Small intestine (tissue), 7 donors: ENCODE data around the gene CDK13. TPM values are rescaled to one million over a fixed set of nuclear protein-coding genes. Genes with fewer than 3 reads are reported as not detected.
A peak's percentile ranks its signal among the peaks of the same experiment; 100 is the strongest.
"Not testable (repeated sequence)": the region's sequence is repeated elsewhere in the genome, so short reads cannot be mapped to it uniquely, and the experiment has no call there.

Source experiments
- DNase-seq, 2 donors: peaks; one replicate each; pipeline versions ENCODE4 v3.0.0 to v3.0.0-alpha.2; 2013
- FAIRE-seq: peaks from 2 replicates; lab custom pipeline; 2012; peaks lifted over from hg19 to GRCh38; lab: Jason Lieb, UNC
- H3K27ac ChIP-seq, 3 donors: one replicate each; pipeline ENCODE4 v1.5.1; 2013; ENCODE audit warnings: low read length in 2 of 3, mild to moderate bottlenecking in 2 of 3, control low read depth in 1 of 3, inconsistent platforms in 1 of 3, low read depth in 1 of 3, moderate library complexity in 1 of 3
- H3K27me3 ChIP-seq, 3 donors: one replicate each; pipeline ENCODE4 v1.6.1; 2013; ENCODE audit warnings: low read length in 3 of 3, inconsistent platforms in 1 of 3; ENCODE audit not compliant: control insufficient read depth in 3 of 3, insufficient read depth in 3 of 3
- H3K36me3 ChIP-seq, 3 donors: one replicate each; pipeline ENCODE4 v1.6.1; 2013; ENCODE audit warnings: low read length in 3 of 3, inconsistent platforms in 1 of 3, low read depth in 1 of 3, mild to moderate bottlenecking in 1 of 3, moderate library complexity in 1 of 3; ENCODE audit not compliant: control insufficient read depth in 3 of 3, insufficient read depth in 2 of 3
- H3K4me1 ChIP-seq, 3 donors: one replicate each; pipeline ENCODE4 v1.6.1; 2013; ENCODE audit warnings: low read length in 2 of 3, inconsistent platforms in 1 of 3, low read depth in 1 of 3, mild to moderate bottlenecking in 1 of 3, moderate library complexity in 1 of 3; ENCODE audit not compliant: control insufficient read depth in 3 of 3, insufficient read depth in 2 of 3
- H3K4me3 ChIP-seq, 3 donors: one replicate each; pipeline ENCODE4 v1.5.1; 2013; ENCODE audit warnings: low read length in 3 of 3, control low read depth in 1 of 3, inconsistent platforms in 1 of 3, low read depth in 1 of 3, mild to moderate bottlenecking in 1 of 3, moderate library complexity in 1 of 3
- H3K9me3 ChIP-seq, 2 donors: one replicate each; pipeline ENCODE4 v1.6.1; 2013; ENCODE audit warnings: low read depth in 1 of 2, low read length in 1 of 2; ENCODE audit not compliant: control insufficient read depth in 2 of 2, insufficient read depth in 1 of 2
- WGBS, 3 donors: extraction: QIAGEN DNeasy Blood & Tissue Kit; methylation state at CpG; one replicate each; pipeline ENCODE4 v1.1.7; 2013; 5-methylcytosine and 5-hydroxymethylcytosine counted together
- polyA plus RNA-seq, 4 donors: library from polyadenylated mRNA; stranded (reverse) in 3 of 4; unstranded in 1 of 4; fragments of 200-250 nt in 3 of 4; fragments of 120-200 nt in 1 of 4; gene quantifications; one replicate each; pipeline versions ENCODE4 v1.2.1 to v1.2.3, GENCODE V29; 2013
- donor health status: healthy with polysubstance abuse.
- donor health status: control.
- donor health status: control.
- donor health status: Bipolar disorder and iron deficiency.
- donor health status: healthy.

Gene CDK13
- polyA plus RNA-seq, 4 donors: 10.3 to 51.1 (median 14.4) TPM

- peak; percentile 8 to 32 for DNase-seq
- H3K27me3 ChIP-seq, H3K36me3 ChIP-seq, H3K27ac ChIP-seq, H3K9me3 ChIP-seq, H3K4me1 ChIP-seq, FAIRE-seq, H3K4me3 ChIP-seq: not testable (repeated sequence)
- WGBS, 3 donors: 71 to 84% (median 81%) methylated on average over 14 of the region's 14 CpGs
Observed at GRCh38 chr7:40122100-40122939, 172.3 kb downstream of the CDK13 start.

- Histone ChIP-seq H3K27ac (no peak overlapping the region), H3K36me3 (peaks cover 0 to 10% (median 0%) of the 10 kb centered on the region in 3 donors), H3K27me3 (no peaks in the 10 kb centered on the region), H3K9me3 (no peaks in the 10 kb centered on the region), H3K4me1 (no peaks in the 10 kb centered on the region), H3K4me3 (no peak overlapping the region)
- FAIRE-seq (no peak), DNase-seq (no peak)
- 90 to 98% (median 98%) methylated on average over 2 of the region's 2 CpGs for WGBS, 3 donors
Observed at GRCh38 chr7:40122940-40123254, 172.8 kb downstream of the CDK13 start.

DNA sequence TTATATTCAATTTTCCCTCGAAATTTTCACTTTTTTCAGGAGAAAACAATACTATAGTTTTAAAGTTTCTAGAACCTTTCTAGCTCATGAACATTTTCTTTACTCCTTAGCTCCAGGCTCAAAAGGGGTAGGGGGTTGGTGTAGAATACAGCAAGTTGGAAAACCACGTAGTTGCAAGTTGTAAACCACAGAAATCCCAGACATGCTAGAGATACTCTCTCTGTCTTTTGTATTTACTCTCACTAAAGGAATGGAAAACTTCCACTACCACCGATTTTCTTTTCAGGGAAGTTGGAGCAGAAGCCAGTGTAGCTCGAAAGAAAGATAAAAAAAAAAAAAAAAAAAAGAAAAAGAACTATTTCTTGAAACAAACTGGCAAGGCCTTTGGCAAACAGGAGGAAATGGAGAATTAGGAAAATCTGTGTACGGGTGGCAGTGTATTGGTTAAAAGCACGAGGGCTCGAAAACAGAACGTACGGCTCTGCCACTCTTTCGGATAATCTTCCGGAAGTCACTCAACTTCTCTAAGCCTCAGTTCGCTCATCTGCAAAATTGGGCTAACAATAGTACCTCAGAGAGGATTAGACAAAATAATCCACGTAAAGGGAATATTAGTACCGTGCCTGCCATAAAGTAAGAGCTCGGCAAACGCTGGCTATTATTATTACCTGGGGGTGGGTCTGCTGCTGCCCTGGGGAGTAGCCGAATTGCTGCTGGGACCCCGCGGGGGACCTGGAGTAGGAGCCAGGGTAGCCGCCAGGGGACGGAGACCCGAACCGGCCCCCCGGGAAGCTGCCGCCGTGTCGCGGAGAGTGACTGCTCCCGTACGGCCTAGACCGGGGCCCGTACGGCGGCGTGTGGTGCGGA is 183.7 kb downstream of the CDK13 start:
- no peak for FAIRE-seq
- DNase-seq: peak; percentile 10 to 30
- H3K4me3 ChIP-seq: peak overlapping the region; percentile 78 to 97 (median 84)
- H3K27me3 ChIP-seq: peaks cover 0 to 3% (median 0%) of the 10 kb centered on the region in 3 donors
- H3K4me1 ChIP-seq: peaks cover 0 to 3% (median 0%) of the 10 kb centered on the region in 3 donors
- H3K36me3 ChIP-seq: peaks cover 0 to 8% (median 0%) of the 10 kb centered on the region in 3 donors
- 0 to 1% (median 1%) methylated on average over 33 to 36 of the region's 36 CpGs for WGBS, 3 donors
- H3K27ac ChIP-seq: peak overlapping the region; percentile 49 to 94 (median 87)
- no peaks in the 10 kb centered on the region for H3K9me3 ChIP-seq

- peaks cover 0 to 3% (median 0%) of the 10 kb centered on the region in 3 donors for H3K4me1 ChIP-seq
- WGBS, 3 donors: 0 to 1% (median 1%) methylated on average over 50 to 75 of the region's 75 CpGs
- FAIRE-seq: no peak
- DNase-seq: peak; percentile 84 to 95
- peaks cover 0 to 8% (median 0%) of the 10 kb centered on the region in 3 donors for H3K36me3 ChIP-seq
- H3K27me3 ChIP-seq: peaks cover 0 to 3% (median 0%) of the 10 kb centered on the region in 3 donors
- H3K9me3 ChIP-seq: no peaks in the 10 kb centered on the region
- H3K27ac ChIP-seq: peak within 1 kb of the TSS; percentile 49 to 94 (median 87)
- H3K4me3 ChIP-seq: peak within 1 kb of the TSS; percentile 78 to 97 (median 84)
Observed at GRCh38 chr7:40134428-40135316, 184.6 kb downstream of the CDK13 start, which contains the start of the genes MPLKIP and SUGCT. Gene MPLKIP (minus strand): TSS chr7:40134622. CDS start chr7:40134567, 55 bp downstream. Gene SUGCT (plus strand): TSS chr7:40135005.

DNA sequence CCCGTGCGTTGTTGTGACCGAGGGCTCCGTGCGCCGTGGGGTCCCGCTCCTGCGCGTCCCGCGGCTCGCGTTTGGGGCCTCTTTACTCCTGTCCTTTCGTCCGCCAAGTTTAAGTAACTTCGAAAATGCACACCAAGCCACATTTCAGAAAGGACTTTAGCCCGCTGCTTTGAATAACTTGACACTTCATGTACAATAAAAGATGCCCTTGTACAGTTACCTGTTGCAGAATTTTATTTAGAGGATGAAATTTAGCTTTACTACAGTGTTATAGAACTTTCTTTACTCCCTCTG is 185.2 kb downstream of the CDK13 start:
- peak overlapping the region in 2 of 3 donors; percentile 17 to 66 for H3K27ac ChIP-seq
- no peak for FAIRE-seq
- peak overlapping the region; percentile 78 to 97 (median 84) for H3K4me3 ChIP-seq
- no peaks in the 10 kb centered on the region for H3K9me3 ChIP-seq
- H3K36me3 ChIP-seq: peaks cover 0 to 8% (median 0%) of the 10 kb centered on the region in 3 donors
- peaks cover 0 to 3% (median 0%) of the 10 kb centered on the region in 3 donors for H3K4me1 ChIP-seq
- H3K27me3 ChIP-seq: peaks cover 0 to 3% (median 0%) of the 10 kb centered on the region in 3 donors
- WGBS, 3 donors: 4 to 9% (median 6%) methylated on average over 17 of the region's 17 CpGs
- peak in 1 of 2 donors; percentile 27 for DNase-seq

- DNase-seq (no peak), FAIRE-seq (no peak)
- Histone ChIP-seq H3K4me3 (no peak overlapping the region), H3K9me3 (no peaks in the 10 kb centered on the region), H3K27ac (no peak overlapping the region), H3K36me3 (peaks cover 0 to 2% (median 0%) of the 10 kb centered on the region in 3 donors), H3K4me1 (peaks cover 0 to 3% (median 0%) of the 10 kb centered on the region in 3 donors), H3K27me3 (peaks cover 0 to 3% (median 0%) of the 10 kb centered on the region in 3 donors)
- WGBS, 3 donors: 86 to 96% (median 91%) methylated on average over 2 of the region's 2 CpGs
Observed at GRCh38 chr7:40137563-40137962, 187.5 kb downstream of the CDK13 start.

DNA sequence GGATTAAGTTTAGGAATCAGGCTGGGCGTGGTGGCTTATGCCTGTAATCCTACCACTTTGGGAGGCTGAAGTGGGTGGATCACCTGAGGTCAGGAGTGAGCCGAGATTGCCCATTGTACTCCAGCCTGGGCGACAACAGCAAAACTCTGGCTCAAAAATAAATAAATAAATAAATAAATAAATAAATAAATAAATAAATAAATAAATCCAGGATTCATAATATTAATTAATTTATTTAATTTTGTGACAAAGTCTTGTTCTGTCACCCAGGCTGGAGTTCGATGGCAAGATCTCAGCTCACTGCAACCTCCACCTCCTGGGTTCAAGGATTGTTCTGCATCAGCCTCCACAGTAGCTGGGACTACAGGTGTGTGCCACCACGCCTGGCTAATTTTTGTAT is 188.9 kb downstream of the CDK13 start:
- H3K27ac ChIP-seq: no peak overlapping the region
- peaks cover 0 to 3% (median 0%) of the 10 kb centered on the region in 3 donors for H3K27me3 ChIP-seq
- H3K9me3 ChIP-seq: no peaks in the 10 kb centered on the region
- peaks cover 0 to 2% (median 0%) of the 10 kb centered on the region in 3 donors for H3K36me3 ChIP-seq
- 86 to 89% (median 88%) methylated on average over 5 of the region's 5 CpGs for WGBS, 3 donors
- H3K4me3 ChIP-seq: no peak overlapping the region
- H3K4me1 ChIP-seq: no peaks in the 10 kb centered on the region
- no peak for FAIRE-seq
- no peak for DNase-seq
